Bronchial smooth muscle cell (primary cell): ENCODE measurements around the gene RAB35. TPM values are rescaled to one million over a fixed set of nuclear protein-coding genes. Genes with fewer than 3 reads are reported as not detected.

Source experiments
- total RNA-seq: library from RNA; depleted of rRNA; stranded (reverse); fragments of >200 nt; gene quantifications from 2 replicates; pipeline ENCODE4 v1.2.1, GENCODE V29; 2014

RAB35 gene
- total RNA-seq: 21.6 and 33.3 TPM in 2 replicates

GRCh38 chr12:120116441-120116791 is at the start of gene RAB35:
Gene RAB35, minus strand, starts transcription at chr12:120116753. Its CDS starts 103 bp downstream, at chr12:120116650.

Other genes starting within 250 kb of the RAB35 start
- gene CIT, start 239.4 kb downstream of the RAB35 start, total RNA-seq: 5.5 and 11.5 TPM in 2 replicates
- gene BICDL1, start 127.5 kb downstream of the RAB35 start, total RNA-seq: not detected in 2 replicates
- gene GCN1, start 78.0 kb upstream of the RAB35 start, total RNA-seq: 65.5 and 66.7 TPM in 2 replicates
- 3,592 and 5,815 TPM in 2 replicates for gene RPLP0, start 84.4 kb upstream of the RAB35 start, total RNA-seq
- gene PXN, start 149.0 kb upstream of the RAB35 start, total RNA-seq: 13.7 and 22.9 TPM in 2 replicates
- gene RNU4-2, start 175.2 kb upstream of the RAB35 start, total RNA-seq: 755 and 2,327 TPM in 2 replicates
- 503 and 1,049 TPM in 2 replicates for gene RNU4-1, start 176.5 kb upstream of the RAB35 start, total RNA-seq
- gene SIRT4, start 185.6 kb upstream of the RAB35 start, total RNA-seq: 2.6 and 2.7 TPM in 2 replicates
- gene PLA2G1B, start 211.0 kb upstream of the RAB35 start, total RNA-seq: 0.17 TPM in 1 of 2 replicates, not detected in the other